GM19023 (cell line): ENCODE data around the gene NGEF.

Experiments used
- ATAC-seq: cut with Tn5 transposase; IDR thresholded peaks from one replicate; pipeline ENCODE4 v1.9.1; 2021; ENCODE audit warnings: mild to moderate bottlenecking, moderate library complexity; ENCODE audit not compliant: unreplicated experiment

NGEF gene

GRCh38 chr2:232846055-232846454 lies 167.0 kb downstream of the NGEF start:
- no peak for ATAC-seq

GRCh38 chr2:232843834-232844233 lies 169.2 kb downstream of the NGEF start:
- ATAC-seq = no peak

- ATAC-seq = no peak
Observed at GRCh38 chr2:232842689-232843088, 170.4 kb downstream of the NGEF start.

- no peak for ATAC-seq
Observed at GRCh38 chr2:232839411-232840079, 173.5 kb downstream of the NGEF start.

- no peak for ATAC-seq
Observed at GRCh38 chr2:232838406-232838874, 174.6 kb downstream of the NGEF start.

GRCh38 chr2:232836934-232837333 lies 176.1 kb downstream of the NGEF start:
- ATAC-seq = no peak

- ATAC-seq = no peak
Observed at GRCh38 chr2:232835687-232836208, 177.3 kb downstream of the NGEF start.

- ATAC-seq = no peak
Observed at GRCh38 chr2:232833830-232834229, 179.2 kb downstream of the NGEF start.

GRCh38 chr2:232831496-232831895 lies 181.6 kb downstream of the NGEF start:
- no peak for ATAC-seq

GRCh38 chr2:232829988-232830387 lies 183.1 kb downstream of the NGEF start:
- ATAC-seq = no peak
